Trophoblast cell (in vitro differentiated cells and primary cell): ENCODE data around the gene TPSB2.

Experiments used
- DNase-seq, 2 donors: peaks; one replicate each; pipeline ENCODE4 v3.0.0-alpha.2; 2016
- H2AFZ ChIP-seq: 2 replicates; pipeline ENCODE4 v1.6.1; 2013; ENCODE audit warnings: low read length, moderate library complexity, mild to moderate bottlenecking; ENCODE audit not compliant: insufficient read depth, poor library complexity
- H2AK5ac ChIP-seq: 2 replicates; pipeline ENCODE4 v1.6.1; 2013; ENCODE audit warnings: mild to moderate bottlenecking, low read length
- H2BK120ac ChIP-seq: 2 replicates; pipeline ENCODE4 v1.6.1; 2013; ENCODE audit warnings: low read length, mild to moderate bottlenecking, moderate library complexity; ENCODE audit not compliant: insufficient read depth, poor library complexity
- H2BK12ac ChIP-seq: 2 replicates; pipeline ENCODE4 v1.6.1; 2013; ENCODE audit warnings: mild to moderate bottlenecking, low read length, moderate library complexity
- H2BK5ac ChIP-seq: 2 replicates; pipeline ENCODE4 v1.6.1; 2013; ENCODE audit warnings: low read length, low read depth, moderate library complexity, mild to moderate bottlenecking; ENCODE audit not compliant: poor library complexity
- H3K14ac ChIP-seq: 2 replicates; pipeline ENCODE4 v1.6.1; 2013; ENCODE audit warnings: mild to moderate bottlenecking, low read length
- H3K18ac ChIP-seq: 2 replicates; pipeline ENCODE4 v1.6.1; 2013; ENCODE audit warnings: mild to moderate bottlenecking, low read length
- H3K23ac ChIP-seq: 2 replicates; pipeline ENCODE4 v1.6.1; 2013; ENCODE audit warnings: low read length
- H3K27ac ChIP-seq: 2 replicates; pipeline ENCODE4 v1.5.1; 2013; ENCODE audit warnings: low read depth, mild to moderate bottlenecking, inconsistent platforms, low read length, moderate library complexity
- H3K27me3 ChIP-seq: 2 replicates; pipeline ENCODE4 v1.6.1; 2013; ENCODE audit warnings: inconsistent platforms, mild to moderate bottlenecking, low read length, moderate library complexity; ENCODE audit not compliant: insufficient read depth
- H3K36me3 ChIP-seq, 2 experiments: 1 replicate in 1 of 2; 2 replicates in 1 of 2; pipeline ENCODE4 v1.6.1; 2013; ENCODE audit warnings: low read length in 2 of 2, mild to moderate bottlenecking in 2 of 2, moderate library complexity in 1 of 2; ENCODE audit not compliant: insufficient read depth in 2 of 2, control insufficient read depth in 1 of 2
- H3K4ac ChIP-seq: 2 replicates; pipeline ENCODE4 v1.6.1; 2013; ENCODE audit warnings: low read depth, mild to moderate bottlenecking, low read length, moderate library complexity
- H3K4me1 ChIP-seq, 2 experiments: 1 replicate in 1 of 2; 2 replicates in 1 of 2; pipeline ENCODE4 v1.6.1; 2013; ENCODE audit warnings: low read length in 2 of 2, mild to moderate bottlenecking in 2 of 2, moderate library complexity in 1 of 2; ENCODE audit not compliant: insufficient read depth in 2 of 2, control insufficient read depth in 1 of 2
- H3K4me2 ChIP-seq: 2 replicates; pipeline ENCODE4 v1.6.1; 2013; ENCODE audit warnings: inconsistent platforms, mild to moderate bottlenecking, low read length, moderate library complexity
- H3K4me3 ChIP-seq: 2 replicates; pipeline ENCODE4 v1.5.1; 2013; ENCODE audit warnings: mild to moderate bottlenecking, low read depth, low read length, inconsistent platforms
- H3K79me1 ChIP-seq: one replicate; pipeline ENCODE4 v1.6.1; 2013; ENCODE audit warnings: low read length
- H3K79me2 ChIP-seq: 2 replicates; pipeline ENCODE4 v1.6.1; 2013; ENCODE audit warnings: low read length, mild to moderate bottlenecking; ENCODE audit not compliant: control insufficient read depth, insufficient read depth, poor library complexity
- H3K9ac ChIP-seq: 2 replicates; pipeline ENCODE4 v1.6.1; 2013; ENCODE audit warnings: mild to moderate bottlenecking, low read length
- H3K9me3 ChIP-seq: 2 replicates; pipeline ENCODE4 v1.6.1; 2013; ENCODE audit warnings: low read depth, mild to moderate bottlenecking, control low read depth, inconsistent platforms, low read length; ENCODE audit not compliant: insufficient read depth
- H4K12ac ChIP-seq: 2 replicates; pipeline ENCODE4 v1.6.1; 2013; ENCODE audit warnings: low read depth, mild to moderate bottlenecking, low read length, moderate library complexity
- H4K8ac ChIP-seq: 2 replicates; pipeline ENCODE4 v1.6.1; 2013; ENCODE audit warnings: low read depth, mild to moderate bottlenecking, low read length, moderate library complexity
- H4K91ac ChIP-seq: one replicate; pipeline ENCODE4 v1.6.1; 2013; ENCODE audit warnings: low read depth, mild to moderate bottlenecking, low read length, moderate library complexity
- WGBS: extraction: QIAGEN DNeasy Blood & Tissue Kit; methylation state at CpG from one replicate; pipeline ENCODE4 v1.1.7; 2013; ENCODE audit warnings: missing lambda C conversion rate; ENCODE audit not compliant: insufficient read length, insufficient coverage; ENCODE audit errors: extremely low coverage; 5-methylcytosine and 5-hydroxymethylcytosine counted together

TPSB2 gene

GRCh38 chr16:1196494-1196893 lies 33.5 kb downstream of the TPSB2 start:
- H3K36me3 ChIP-seq: no peaks in the 10 kb centered on the region
- H3K4me3 ChIP-seq: no peak overlapping the region
- peaks cover 5% of the 10 kb centered on the region for H3K9me3 ChIP-seq
- no peak overlapping the region for H3K4me2 ChIP-seq
- H3K23ac ChIP-seq: no peak overlapping the region
- H3K14ac ChIP-seq: no peak overlapping the region
- DNase-seq: no peak
- no peak overlapping the region for H2AFZ ChIP-seq
- H4K8ac ChIP-seq: no peak overlapping the region
- no peak overlapping the region for H2AK5ac ChIP-seq
- H3K79me1 ChIP-seq: no peaks in the 10 kb centered on the region
- no peak overlapping the region for H4K91ac ChIP-seq
- H3K4me1 ChIP-seq: no peaks in the 10 kb centered on the region
- H3K27ac ChIP-seq: no peak overlapping the region
- no peak overlapping the region for H3K9ac ChIP-seq
- H3K18ac ChIP-seq: no peak overlapping the region
- H4K12ac ChIP-seq: no peak overlapping the region
- no peaks in the 10 kb centered on the region for H3K27me3 ChIP-seq
- no peak overlapping the region for H2BK12ac ChIP-seq
- no peaks in the 10 kb centered on the region for H3K79me2 ChIP-seq
- no CpG with 5 or more reads among the region's 11 CpGs for whole genome bisulfite sequencing
- H3K4ac ChIP-seq: no peak overlapping the region
- no peak overlapping the region for H2BK5ac ChIP-seq
- no peak overlapping the region for H2BK120ac ChIP-seq

DNA sequence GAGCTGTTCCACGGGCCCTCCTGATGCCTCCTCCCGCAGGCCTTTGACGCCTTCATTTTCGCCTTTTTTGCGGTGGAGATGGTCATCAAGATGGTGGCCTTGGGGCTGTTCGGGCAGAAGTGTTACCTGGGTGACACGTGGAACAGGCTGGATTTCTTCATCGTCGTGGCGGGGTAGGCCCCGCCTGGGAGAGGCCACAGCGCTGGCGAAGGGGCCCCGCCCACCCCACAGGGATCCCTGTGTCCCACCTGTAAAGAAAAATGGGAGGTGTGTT lies 34.7 kb downstream of the TPSB2 start:
- no CpG with 5 or more reads among the region's 14 CpGs for WGBS
- Histone ChIP-seq H2BK5ac (no peak overlapping the region), H3K4me1 (peaks cover under 1 to 2% of the 10 kb centered on the region in 2 experiments), H2BK120ac (no peak overlapping the region), H3K18ac (no peak overlapping the region), H3K23ac (no peak overlapping the region), H3K36me3 (no peaks in the 10 kb centered on the region), H3K4me2 (no peak overlapping the region), H3K4ac (no peak overlapping the region), H3K79me2 (no peaks in the 10 kb centered on the region), H3K79me1 (peaks cover 2% of the 10 kb centered on the region), H2AK5ac (no peak overlapping the region), H3K27me3 (no peaks in the 10 kb centered on the region), H4K91ac (no peak overlapping the region), H4K12ac (no peak overlapping the region), H2AFZ (no peak overlapping the region), H4K8ac (no peak overlapping the region), H3K9me3 (peaks cover 5% of the 10 kb centered on the region), H3K14ac (no peak overlapping the region), H2BK12ac (no peak overlapping the region), H3K9ac (no peak overlapping the region), H3K4me3 (no peak overlapping the region), H3K27ac (no peak overlapping the region)
- DNase-seq: no peak

- Histone ChIP-seq H3K23ac (no peak overlapping the region), H3K79me1 (peaks cover 2% of the 10 kb centered on the region), H2AFZ (no peak overlapping the region), H3K18ac (no peak overlapping the region), H2BK12ac (no peak overlapping the region), H3K9me3 (peaks cover 5% of the 10 kb centered on the region), H4K8ac (no peak overlapping the region), H2BK5ac (no peak overlapping the region), H3K14ac (no peak overlapping the region), H4K12ac (no peak overlapping the region), H3K27ac (no peak overlapping the region), H2BK120ac (no peak overlapping the region), H3K4me1 (peaks cover 2 to 3% of the 10 kb centered on the region in 2 experiments), H3K4me3 (no peak overlapping the region), H3K4ac (no peak overlapping the region), H3K79me2 (no peaks in the 10 kb centered on the region), H3K9ac (no peak overlapping the region), H3K36me3 (no peaks in the 10 kb centered on the region), H3K4me2 (no peak overlapping the region), H3K27me3 (no peaks in the 10 kb centered on the region), H4K91ac (no peak overlapping the region), H2AK5ac (no peak overlapping the region)
- no CpG with 5 or more reads among the region's 61 CpGs for WGBS
- DNase-seq: no peak
These were observed 35.2 kb downstream of the TPSB2 start for GRCh38 chr16:1194665-1195392.

- peaks cover 2 to 3% of the 10 kb centered on the region in 2 experiments for H3K4me1 ChIP-seq
- no peak overlapping the region for H3K9ac ChIP-seq
- no CpG with 5 or more reads among the region's 29 CpGs for WGBS
- H2AFZ ChIP-seq: no peak overlapping the region
- H4K8ac ChIP-seq: no peak overlapping the region
- no peak overlapping the region for H3K14ac ChIP-seq
- no peak overlapping the region for H3K23ac ChIP-seq
- H4K12ac ChIP-seq: no peak overlapping the region
- no peak overlapping the region for H2BK120ac ChIP-seq
- DNase-seq: no peak
- no peak overlapping the region for H4K91ac ChIP-seq
- H2BK12ac ChIP-seq: no peak overlapping the region
- H3K36me3 ChIP-seq: no peaks in the 10 kb centered on the region
- no peaks in the 10 kb centered on the region for H3K27me3 ChIP-seq
- H3K27ac ChIP-seq: no peak overlapping the region
- peaks cover 2% of the 10 kb centered on the region for H3K79me1 ChIP-seq
- no peak overlapping the region for H2AK5ac ChIP-seq
- H3K79me2 ChIP-seq: no peaks in the 10 kb centered on the region
- H3K9me3 ChIP-seq: peaks cover 3% of the 10 kb centered on the region
- H3K4me3 ChIP-seq: no peak overlapping the region
- no peak overlapping the region for H3K18ac ChIP-seq
- H2BK5ac ChIP-seq: no peak overlapping the region
- H3K4me2 ChIP-seq: no peak overlapping the region
- H3K4ac ChIP-seq: no peak overlapping the region
These were observed 36.0 kb downstream of the TPSB2 start for GRCh38 chr16:1193825-1194581.
